ENCODE measurements around the gene GFOD1.

Gene GFOD1

DNA sequence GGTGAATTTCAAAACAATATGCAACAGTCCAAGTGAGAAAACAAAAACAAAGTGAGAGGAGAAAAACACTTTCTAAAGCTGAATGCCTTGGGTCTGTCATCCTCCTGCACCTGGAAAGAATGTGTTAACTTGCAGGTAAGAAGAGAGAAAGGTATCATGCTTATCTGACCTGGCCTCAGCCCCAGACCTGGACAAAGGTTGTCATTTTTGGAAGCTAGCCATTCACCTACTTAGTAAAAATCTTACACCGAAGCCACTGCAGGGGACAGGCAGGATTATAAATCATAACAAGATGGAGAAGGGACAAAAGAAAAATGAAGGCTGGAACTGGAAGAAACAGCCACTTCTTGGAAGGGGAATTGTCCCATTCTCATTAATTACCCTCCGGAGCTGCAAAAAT lies 69.4 kb downstream of the GFOD1 start:
- Histone ChIP-seq H3K9me3 (ENCODE audit: control insufficient read depth, low read length) (no peaks in the 10 kb centered on the region), H3K27me3 (ENCODE audit: control insufficient read depth, insufficient read depth, low read length, poor library complexity, severe bottlenecking) (no peaks in the 10 kb centered on the region), H3K36me3 (ENCODE audit: control insufficient read depth, insufficient read depth, low read length) (no peaks in the 10 kb centered on the region), H3K27ac (ENCODE audit: insufficient read depth, low read depth, low read length, poor library complexity, severe bottlenecking) (no peak overlapping the region), H3K4me3 (ENCODE audit: insufficient read depth, low read depth, low read length) (no peak overlapping the region), H3K4me1 (ENCODE audit: control insufficient read depth, insufficient read depth, low read length) (peaks cover 27% of the 10 kb centered on the region)
- WGBS, 2 experiments: 96 to 100% methylated on average over 1 to 2 of the region's 2 CpGs

DNA sequence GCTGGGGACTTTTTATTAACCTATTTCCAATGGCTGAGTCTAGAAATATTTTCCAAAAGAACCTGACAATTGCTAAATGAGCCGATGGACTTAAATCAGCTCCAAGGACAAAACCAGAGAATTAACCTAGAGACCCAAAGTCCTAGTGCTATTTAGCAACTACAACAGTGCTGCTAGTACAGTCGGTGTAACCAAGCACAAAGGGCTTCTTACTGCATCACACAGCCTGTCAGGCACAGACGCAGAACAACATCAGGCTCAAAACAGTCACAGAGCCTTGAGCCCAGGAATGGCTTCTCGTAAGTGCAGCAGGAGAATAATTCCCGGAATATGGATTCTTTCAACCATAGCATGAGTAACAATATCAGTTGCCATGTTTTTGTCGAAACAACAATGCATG lies 70.0 kb downstream of the GFOD1 start:
- Histone ChIP-seq H3K9me3 (ENCODE audit: control insufficient read depth, low read length) (no peaks in the 10 kb centered on the region), H3K4me1 (ENCODE audit: control insufficient read depth, insufficient read depth, low read length) (peaks cover 28% of the 10 kb centered on the region), H3K27ac (ENCODE audit: insufficient read depth, low read depth, low read length, poor library complexity, severe bottlenecking) (no peak overlapping the region), H3K36me3 (ENCODE audit: control insufficient read depth, insufficient read depth, low read length) (no peaks in the 10 kb centered on the region), H3K4me3 (ENCODE audit: insufficient read depth, low read depth, low read length) (no peak overlapping the region), H3K27me3 (ENCODE audit: control insufficient read depth, insufficient read depth, low read length, poor library complexity, severe bottlenecking) (no peaks in the 10 kb centered on the region)
- WGBS, 2 experiments: 77 to 78% methylated on average over 6 of the region's 6 CpGs

DNA sequence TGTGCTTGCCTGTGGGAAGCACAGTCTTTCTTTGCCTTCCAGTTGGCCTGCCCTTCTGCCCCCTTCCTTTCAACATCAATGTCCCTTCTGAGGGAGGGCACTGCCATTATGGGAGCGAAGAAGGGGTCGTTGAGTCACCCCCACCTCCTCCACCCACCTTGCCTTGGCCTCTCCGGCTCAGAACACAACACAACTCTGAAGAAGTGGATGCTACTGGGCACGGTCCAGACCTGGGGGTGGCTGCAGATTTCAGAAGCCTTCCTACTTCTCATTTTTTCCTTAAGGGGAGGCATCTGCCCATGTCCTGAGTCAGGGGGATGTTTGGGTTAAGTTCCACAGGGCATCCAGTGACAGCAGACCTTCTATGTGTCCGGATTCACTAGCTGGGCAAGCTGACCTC lies 72.1 kb downstream of the GFOD1 start:
- Histone ChIP-seq H3K4me1 (ENCODE audit: control insufficient read depth, insufficient read depth, low read length) (peaks cover 15% of the 10 kb centered on the region), H3K27me3 (ENCODE audit: control insufficient read depth, insufficient read depth, low read length, poor library complexity, severe bottlenecking) (no peaks in the 10 kb centered on the region), H3K27ac (ENCODE audit: insufficient read depth, low read depth, low read length, poor library complexity, severe bottlenecking) (no peak overlapping the region), H3K36me3 (ENCODE audit: control insufficient read depth, insufficient read depth, low read length) (no peaks in the 10 kb centered on the region), H3K9me3 (ENCODE audit: control insufficient read depth, low read length) (no peaks in the 10 kb centered on the region), H3K4me3 (ENCODE audit: insufficient read depth, low read depth, low read length) (no peak overlapping the region)
- 77 to 78% methylated on average over 5 of the region's 5 CpGs for WGBS, 2 experiments

DNA sequence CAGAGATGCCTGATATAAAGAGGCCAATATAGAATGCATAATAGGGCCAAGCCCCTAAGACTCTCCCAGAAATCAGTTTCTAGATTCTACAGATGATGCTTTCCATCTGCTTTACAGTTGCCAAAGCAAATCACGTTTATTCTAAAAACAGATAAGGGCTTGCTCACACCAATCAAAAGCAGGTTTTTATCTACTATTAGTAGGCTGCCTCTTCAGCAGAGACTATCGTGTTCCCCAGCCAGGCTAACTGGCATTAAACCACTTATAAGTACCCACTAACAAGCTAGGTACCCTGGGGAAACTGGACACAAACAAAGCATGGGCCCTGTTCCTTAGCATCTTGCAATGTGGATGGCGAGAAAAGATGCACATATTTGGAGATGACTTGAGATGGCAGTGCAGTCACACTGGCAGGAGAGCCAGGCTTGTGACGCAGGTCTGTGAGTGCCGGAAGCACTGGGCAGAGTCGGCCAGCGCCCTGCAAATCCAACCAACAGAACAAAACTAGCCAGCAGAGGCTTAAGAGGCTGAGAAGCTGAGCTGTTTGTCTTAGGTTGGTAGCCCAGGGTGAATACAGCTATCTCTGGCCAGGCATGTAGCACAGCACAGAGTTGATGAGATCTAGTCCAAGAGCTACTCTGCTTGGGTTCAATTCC lies 73.4 kb downstream of the GFOD1 start:
- WGBS, 2 experiments: 78 to 83% methylated on average over 7 of the region's 7 CpGs
- no peaks in the 10 kb centered on the region for H3K27me3 ChIP-seq (ENCODE audit: control insufficient read depth, insufficient read depth, low read length, poor library complexity, severe bottlenecking)

DNA sequence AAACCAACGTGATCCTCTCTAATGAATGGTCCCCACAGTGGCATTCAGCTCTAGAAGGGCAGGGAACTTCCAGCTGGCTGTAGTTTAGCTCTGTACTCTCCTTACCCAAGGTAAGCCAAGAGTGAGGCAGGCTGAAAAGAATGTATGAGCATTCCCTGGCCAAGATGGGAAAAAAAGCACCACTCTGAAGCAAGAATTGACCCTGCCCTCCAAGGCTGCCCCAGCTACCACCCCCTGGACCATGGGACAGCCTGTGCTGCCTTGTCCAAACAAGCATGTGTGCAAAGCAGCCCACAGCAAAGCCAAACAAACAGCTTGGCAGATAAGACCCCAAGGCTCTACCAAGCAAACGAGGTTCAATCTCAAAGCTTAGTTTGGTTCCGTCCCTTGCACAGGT lies 73.9 kb downstream of the GFOD1 start:
- Histone ChIP-seq H3K9me3 (ENCODE audit: control insufficient read depth, low read length) (no peaks in the 10 kb centered on the region), H3K4me1 (ENCODE audit: control insufficient read depth, insufficient read depth, low read length) (peaks cover 15% of the 10 kb centered on the region), H3K27ac (ENCODE audit: insufficient read depth, low read depth, low read length, poor library complexity, severe bottlenecking) (no peak overlapping the region), H3K27me3 (ENCODE audit: control insufficient read depth, insufficient read depth, low read length, poor library complexity, severe bottlenecking) (no peaks in the 10 kb centered on the region), H3K4me3 (ENCODE audit: insufficient read depth, low read depth, low read length) (no peak overlapping the region), H3K36me3 (ENCODE audit: control insufficient read depth, insufficient read depth, low read length) (no peaks in the 10 kb centered on the region)
- 80 to 84% methylated on average over 3 of the region's 3 CpGs for WGBS, 2 experiments

More for the DNA sequence above, 73.4 kb downstream of the GFOD1 start:
- Histone ChIP-seq H3K27ac (ENCODE audit: insufficient read depth, low read depth, low read length, poor library complexity, severe bottlenecking) (no peak overlapping the region), H3K4me3 (ENCODE audit: insufficient read depth, low read depth, low read length) (no peak overlapping the region), H3K4me1 (ENCODE audit: control insufficient read depth, insufficient read depth, low read length) (peaks cover 15% of the 10 kb centered on the region), H3K9me3 (ENCODE audit: control insufficient read depth, low read length) (no peaks in the 10 kb centered on the region), H3K36me3 (ENCODE audit: control insufficient read depth, insufficient read depth, low read length) (no peaks in the 10 kb centered on the region)

DNA sequence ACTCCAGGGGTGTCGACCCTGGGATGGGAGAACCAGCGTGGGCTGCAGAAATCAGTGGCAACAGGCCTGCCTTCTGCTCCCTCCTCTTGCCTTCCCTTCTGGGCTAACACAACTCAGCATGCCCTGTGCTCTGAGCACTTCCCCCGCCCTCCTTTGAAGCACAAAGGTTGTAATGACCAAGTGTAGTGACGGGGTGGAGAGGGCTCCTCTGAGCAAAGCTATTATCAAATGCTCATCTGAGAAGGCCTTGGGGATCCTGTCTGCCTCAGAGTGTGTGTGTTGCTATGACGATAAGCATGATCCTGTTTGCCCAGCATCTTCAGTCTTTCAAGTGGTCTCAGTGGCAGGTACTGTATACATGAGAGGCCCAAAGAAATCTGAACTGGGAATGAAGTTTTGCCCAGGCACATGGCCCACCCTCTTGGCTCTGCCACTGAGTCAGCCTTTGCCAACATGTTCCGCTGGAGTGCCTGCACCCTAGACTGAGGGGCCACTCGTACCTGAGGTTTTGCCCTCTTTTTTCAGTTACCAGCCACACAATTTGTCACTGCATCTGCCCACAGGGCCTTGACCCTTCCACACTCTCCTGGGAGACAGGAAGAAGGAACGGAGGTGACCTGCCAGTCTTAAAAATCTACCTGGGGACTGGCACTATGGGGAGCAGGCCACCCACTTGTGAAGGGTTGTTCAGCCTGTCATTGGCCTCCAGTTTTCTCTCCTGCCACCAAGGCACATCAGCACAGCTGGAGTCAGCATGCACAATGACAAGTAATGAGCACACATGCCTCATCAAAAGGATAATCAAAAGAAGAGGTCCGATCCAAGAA lies 74.5 kb downstream of the GFOD1 start:
- H3K9me3 ChIP-seq (ENCODE audit: control insufficient read depth, low read length): no peaks in the 10 kb centered on the region
- peaks cover 15% of the 10 kb centered on the region for H3K4me1 ChIP-seq (ENCODE audit: control insufficient read depth, insufficient read depth, low read length)
- 78 to 81% methylated on average over 9 of the region's 9 CpGs for WGBS, 2 experiments
- no peak overlapping the region for H3K27ac ChIP-seq (ENCODE audit: insufficient read depth, low read depth, low read length, poor library complexity, severe bottlenecking)
- no peaks in the 10 kb centered on the region for H3K36me3 ChIP-seq (ENCODE audit: control insufficient read depth, insufficient read depth, low read length)
- no peak overlapping the region for H3K4me3 ChIP-seq (ENCODE audit: insufficient read depth, low read depth, low read length)
- no peaks in the 10 kb centered on the region for H3K27me3 ChIP-seq (ENCODE audit: control insufficient read depth, insufficient read depth, low read length, poor library complexity, severe bottlenecking)

DNA sequence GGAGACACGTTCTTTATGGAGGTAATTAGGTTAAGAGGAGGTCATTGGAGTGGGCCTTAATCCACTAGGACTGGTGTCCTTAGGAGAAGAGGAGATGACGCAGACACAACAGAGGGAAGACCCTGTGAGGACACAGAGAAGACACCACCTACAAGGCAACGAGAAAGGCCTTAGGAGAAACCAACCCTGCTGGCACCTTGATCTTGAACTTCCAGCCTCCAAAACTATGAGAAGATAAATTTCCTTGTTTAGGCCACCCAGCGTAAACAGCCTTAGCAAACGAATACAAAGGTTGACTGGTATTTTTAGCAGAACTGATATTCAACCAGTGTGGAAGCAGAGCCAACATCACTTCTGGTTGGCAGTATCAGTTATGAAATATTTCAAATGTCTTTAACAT lies 75.2 kb downstream of the GFOD1 start:
- H3K27me3 ChIP-seq (ENCODE audit: control insufficient read depth, insufficient read depth, low read length, poor library complexity, severe bottlenecking): no peaks in the 10 kb centered on the region
- no peaks in the 10 kb centered on the region for H3K36me3 ChIP-seq (ENCODE audit: control insufficient read depth, insufficient read depth, low read length)
- no peak overlapping the region for H3K4me3 ChIP-seq (ENCODE audit: insufficient read depth, low read depth, low read length)
- H3K4me1 ChIP-seq (ENCODE audit: control insufficient read depth, insufficient read depth, low read length): peaks cover 15% of the 10 kb centered on the region
- H3K9me3 ChIP-seq (ENCODE audit: control insufficient read depth, low read length): no peaks in the 10 kb centered on the region
- no peak overlapping the region for H3K27ac ChIP-seq (ENCODE audit: insufficient read depth, low read depth, low read length, poor library complexity, severe bottlenecking)
- WGBS, 2 experiments: 91 to 96% methylated on average over 5 of the region's 5 CpGs

DNA sequence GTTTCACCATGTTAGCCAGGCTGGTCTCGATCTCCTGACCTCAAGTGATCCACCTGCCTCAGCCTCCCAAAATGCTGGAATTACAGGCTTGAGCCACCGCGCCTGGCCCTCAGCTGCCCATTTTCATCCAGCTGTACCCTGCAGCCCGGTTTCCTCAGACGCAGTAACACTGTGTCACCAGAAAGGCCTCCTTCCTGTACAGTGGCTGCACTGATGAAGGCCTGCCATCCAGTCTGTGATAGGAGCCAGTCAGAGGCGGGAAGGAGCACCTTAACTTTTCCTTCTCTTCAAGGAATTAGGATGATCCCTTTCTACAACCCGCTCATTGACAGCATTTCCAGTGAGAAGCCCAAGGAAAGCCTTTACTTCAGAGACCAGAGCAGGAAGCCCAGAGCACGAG lies 75.9 kb downstream of the GFOD1 start:
- Histone ChIP-seq H3K9me3 (ENCODE audit: control insufficient read depth, low read length) (no peaks in the 10 kb centered on the region), H3K4me3 (ENCODE audit: insufficient read depth, low read depth, low read length) (no peak overlapping the region), H3K4me1 (ENCODE audit: control insufficient read depth, insufficient read depth, low read length) (peaks cover 15% of the 10 kb centered on the region), H3K27ac (ENCODE audit: insufficient read depth, low read depth, low read length, poor library complexity, severe bottlenecking) (no peak overlapping the region), H3K27me3 (ENCODE audit: control insufficient read depth, insufficient read depth, low read length, poor library complexity, severe bottlenecking) (no peaks in the 10 kb centered on the region), H3K36me3 (ENCODE audit: control insufficient read depth, insufficient read depth, low read length) (no peaks in the 10 kb centered on the region)
- 90 to 96% methylated on average over 8 of the region's 8 CpGs for WGBS, 2 experiments

DNA sequence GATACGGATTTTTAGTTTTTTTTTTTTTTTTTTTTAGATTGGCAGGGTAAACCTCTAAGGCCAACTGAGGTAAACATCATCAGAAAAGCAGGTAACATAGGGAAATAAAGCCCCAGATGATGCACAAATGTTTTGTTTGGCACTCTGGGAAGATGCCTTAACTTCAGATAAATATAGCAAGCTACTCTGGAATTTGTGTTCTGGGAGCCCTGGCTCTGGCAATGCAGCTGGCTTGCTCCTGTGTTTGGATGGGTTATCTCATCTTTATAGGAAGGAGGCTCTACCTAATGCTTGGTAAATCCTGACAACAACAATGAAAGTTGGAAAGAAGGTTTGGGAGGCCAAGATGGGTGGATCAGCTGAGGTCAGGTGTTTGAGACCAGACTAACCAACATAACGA lies 77.4 kb downstream of the GFOD1 start:
- H3K36me3 ChIP-seq (ENCODE audit: control insufficient read depth, insufficient read depth, low read length): no peaks in the 10 kb centered on the region
- no peaks in the 10 kb centered on the region for H3K9me3 ChIP-seq (ENCODE audit: control insufficient read depth, low read length)
- 89 to 97% methylated on average over 2 of the region's 2 CpGs for WGBS, 2 experiments
- no peak overlapping the region for H3K27ac ChIP-seq (ENCODE audit: insufficient read depth, low read depth, low read length, poor library complexity, severe bottlenecking)
- H3K27me3 ChIP-seq (ENCODE audit: control insufficient read depth, insufficient read depth, low read length, poor library complexity, severe bottlenecking): no peaks in the 10 kb centered on the region
- H3K4me3 ChIP-seq (ENCODE audit: insufficient read depth, low read depth, low read length): no peak overlapping the region
- H3K4me1 ChIP-seq (ENCODE audit: control insufficient read depth, insufficient read depth, low read length): peaks cover 15% of the 10 kb centered on the region

DNA sequence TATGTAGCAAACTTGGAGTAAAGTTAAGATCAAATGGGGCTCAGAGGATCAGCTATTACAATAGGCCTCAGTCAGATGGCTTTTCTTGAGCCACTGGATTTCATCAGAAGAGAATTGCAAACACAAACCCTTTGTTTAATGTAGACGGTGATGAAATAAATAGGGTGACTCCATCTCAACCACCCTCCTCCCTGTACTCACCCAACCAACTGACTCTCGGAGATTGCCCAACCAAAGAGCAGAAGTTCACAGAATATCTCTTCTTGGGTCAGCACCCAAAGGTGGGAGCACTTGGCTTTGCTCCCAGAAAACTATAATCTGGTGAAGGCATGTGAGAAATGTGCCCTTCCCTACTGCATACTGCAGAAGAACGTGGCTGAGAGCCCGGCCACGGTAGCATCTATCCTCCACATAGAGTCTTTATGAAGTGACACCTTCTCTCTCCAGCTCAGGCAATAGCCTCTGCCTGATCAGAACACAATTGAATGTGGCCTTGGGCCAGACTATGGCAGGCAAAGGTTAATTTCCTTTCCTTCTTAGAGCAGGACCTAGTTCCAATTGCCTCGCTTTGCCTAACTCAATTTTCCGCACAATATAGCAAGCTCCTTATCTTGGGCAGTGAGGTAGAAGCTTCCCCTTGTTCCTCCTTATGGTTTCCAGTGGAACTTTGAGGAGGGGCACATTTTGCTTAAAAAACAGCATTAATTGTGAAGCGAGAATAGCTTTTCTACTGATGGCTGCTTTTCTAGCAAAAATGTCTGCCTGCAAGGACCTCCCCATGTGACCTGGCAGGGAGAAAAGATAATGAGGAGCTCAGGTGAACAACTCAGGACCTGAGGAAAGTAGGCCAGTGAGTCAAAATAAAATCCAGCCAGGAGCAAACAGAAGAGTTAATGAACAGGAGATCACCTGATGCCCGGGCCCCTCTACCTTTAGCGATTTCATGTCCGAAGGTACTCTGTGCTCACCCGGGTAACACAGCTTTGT lies 79.4 kb downstream of the GFOD1 start:
- Histone ChIP-seq H3K27ac (ENCODE audit: insufficient read depth, low read depth, low read length, poor library complexity, severe bottlenecking) (no peak overlapping the region), H3K4me1 (ENCODE audit: control insufficient read depth, insufficient read depth, low read length) (peaks cover 6% of the 10 kb centered on the region), H3K27me3 (ENCODE audit: control insufficient read depth, insufficient read depth, low read length, poor library complexity, severe bottlenecking) (no peaks in the 10 kb centered on the region), H3K4me3 (ENCODE audit: insufficient read depth, low read depth, low read length) (no peak overlapping the region), H3K9me3 (ENCODE audit: control insufficient read depth, low read length) (no peaks in the 10 kb centered on the region), H3K36me3 (ENCODE audit: control insufficient read depth, insufficient read depth, low read length) (no peaks in the 10 kb centered on the region)
- WGBS, 2 experiments: 96 to 98% methylated on average over 11 to 12 of the region's 12 CpGs
